NCI-H446 treated with DMSO at 0.1 percent for 48 hours (cell line): ENCODE measurements around the gene ARHGAP19.

Experiments used
- DNase-seq: peaks from one replicate; lab custom pipeline; 2025; lab: John Stamatoyannopoulos, UW

Gene ARHGAP19

DNA sequence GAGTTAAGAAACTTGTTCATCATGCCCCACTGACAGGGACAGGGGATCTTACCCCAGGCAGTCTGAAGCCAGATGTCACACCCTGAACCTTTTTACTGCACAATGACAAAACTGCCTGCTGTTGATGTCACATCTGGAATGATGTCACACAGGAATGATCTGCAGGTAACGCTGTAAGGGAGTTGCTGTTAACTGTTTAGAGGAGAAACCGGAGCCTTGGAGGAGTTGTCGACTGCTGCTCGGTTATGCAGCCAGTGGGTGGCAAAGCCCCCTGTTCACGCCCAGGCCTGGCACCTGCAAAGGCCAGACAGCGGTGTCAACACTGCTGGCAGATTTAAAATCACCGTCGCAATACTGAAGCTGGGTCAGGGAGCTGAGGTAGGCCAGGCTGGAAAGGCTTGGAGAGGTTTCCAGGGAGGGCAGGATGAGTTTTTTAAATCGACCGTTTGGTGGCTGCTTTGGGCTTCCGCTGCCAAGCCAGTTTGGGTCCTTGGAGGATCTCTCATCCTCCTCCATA is 96.7 kb downstream of the ARHGAP19 start:
- no peak for DNase-seq

DNA sequence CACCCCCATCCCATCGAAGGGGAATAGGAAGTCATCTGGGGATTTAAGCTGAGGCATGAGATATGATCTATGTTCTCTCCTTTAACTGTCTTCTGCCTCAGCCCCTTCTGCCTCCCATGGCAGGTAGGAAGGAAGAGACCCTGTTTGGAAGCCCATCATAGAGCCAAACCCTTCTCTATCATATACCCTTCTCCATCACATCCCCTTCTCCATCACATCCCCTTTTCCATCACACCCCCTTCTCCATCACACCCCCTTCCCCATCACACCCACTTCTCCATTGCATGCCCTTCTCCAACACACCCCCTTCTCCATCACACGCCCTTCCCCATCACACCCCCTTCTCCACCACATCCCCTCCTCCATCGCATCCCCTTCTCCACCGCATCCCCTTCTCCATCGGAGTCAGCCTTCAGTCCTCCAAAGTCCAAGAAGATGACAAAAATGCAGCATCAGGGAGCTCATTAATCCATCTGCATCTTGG is 99.4 kb downstream of the ARHGAP19 start:
- DNase-seq = no peak

DNA sequence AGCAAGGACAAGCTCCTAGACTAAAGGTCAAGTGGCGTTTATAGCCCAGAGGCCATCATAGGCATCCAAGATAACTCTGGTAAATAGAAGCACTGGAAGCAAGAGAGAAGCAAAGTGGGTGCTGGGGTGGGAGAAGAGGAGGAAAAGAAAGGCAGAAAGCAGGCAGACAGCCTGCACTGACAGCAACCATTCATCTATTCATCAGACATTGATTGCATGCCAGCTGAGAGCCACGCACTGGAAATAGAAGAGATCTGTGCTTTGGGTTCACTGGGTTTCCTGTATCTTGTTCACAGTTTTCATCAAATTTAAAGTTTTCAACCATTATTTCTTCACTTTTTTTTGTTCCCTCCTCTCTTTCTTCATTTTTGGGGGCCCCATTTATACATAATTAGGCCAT is 102.0 kb downstream of the ARHGAP19 start:
- no peak for DNase-seq

DNA sequence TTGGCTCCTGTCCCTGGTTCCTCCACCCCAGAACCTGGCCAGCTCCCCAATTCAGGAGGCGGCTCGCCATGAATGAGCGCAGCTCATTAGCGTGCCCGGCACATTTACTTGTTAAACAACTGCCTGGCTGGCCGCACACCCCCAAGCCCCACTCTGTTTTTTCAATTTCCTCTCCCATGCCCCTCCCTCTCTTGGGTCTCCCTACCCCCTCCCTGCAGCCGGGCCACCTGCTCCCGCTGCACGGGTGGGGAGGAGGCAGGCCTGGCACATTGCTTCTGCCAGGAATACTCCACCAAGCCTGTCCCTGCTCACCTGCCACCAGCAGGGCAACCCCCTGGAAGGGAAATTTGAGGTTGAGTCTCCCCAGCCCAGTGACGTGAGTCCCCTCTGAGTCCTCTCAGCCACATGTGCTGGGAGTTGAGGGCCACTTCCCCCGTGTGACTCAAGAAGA is 104.2 kb downstream of the ARHGAP19 start:
- no peak for DNase-seq

DNA sequence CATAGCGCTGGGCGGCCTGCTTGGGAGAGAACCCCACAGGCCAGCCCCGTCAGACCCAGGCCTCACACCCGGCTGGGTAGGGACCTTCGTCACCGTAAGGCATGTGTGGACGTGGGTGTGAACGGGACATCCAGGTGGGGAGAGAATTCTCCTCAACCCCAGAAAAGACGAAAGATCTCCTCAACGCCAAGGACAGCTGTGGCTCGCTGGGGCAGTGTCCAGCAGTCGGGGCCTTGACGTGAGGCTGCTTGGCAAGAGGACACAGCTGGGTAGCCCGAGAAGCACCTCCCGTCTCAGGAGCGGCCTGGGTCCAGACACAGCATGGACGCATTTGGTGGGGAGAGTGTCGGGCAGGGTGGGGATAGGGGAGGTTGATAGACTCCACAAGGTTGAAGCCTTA is 105.5 kb downstream of the ARHGAP19 start:
- no peak for DNase-seq

DNA sequence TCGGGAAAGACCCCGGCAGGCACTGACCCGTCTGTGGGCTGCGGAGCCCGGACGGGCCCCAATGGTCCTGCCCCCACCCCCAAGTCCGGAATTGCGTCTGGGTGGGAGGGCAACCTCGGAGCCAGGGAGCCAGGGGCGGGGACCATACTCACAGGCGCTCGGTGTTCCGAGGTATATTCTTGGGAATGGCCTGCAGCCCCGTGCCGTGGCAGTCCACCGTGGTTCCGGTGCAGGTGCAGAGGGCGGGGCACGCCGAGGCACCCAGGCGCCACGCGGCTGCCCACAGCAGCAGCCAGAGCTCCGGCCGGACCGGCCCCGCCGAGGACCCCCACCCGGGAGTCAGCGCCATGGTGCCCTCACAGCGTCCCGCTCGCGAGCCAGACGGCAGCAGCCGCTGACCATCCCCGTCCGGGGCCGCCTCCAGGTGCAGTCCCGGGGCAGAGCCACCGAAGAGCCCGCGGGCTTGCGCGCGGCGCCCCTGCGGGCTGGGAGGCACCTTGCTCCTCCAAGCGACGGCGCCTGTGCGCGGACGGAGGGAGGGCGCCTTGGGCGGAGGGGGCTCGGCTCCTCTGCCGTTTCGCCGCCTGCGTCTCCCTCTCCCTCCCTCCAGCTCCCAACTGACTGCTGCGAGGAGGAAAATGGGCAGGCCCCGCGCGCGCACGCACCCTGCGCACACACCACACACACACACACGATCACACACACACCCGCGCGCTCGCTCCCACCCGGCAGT is 106.9 kb downstream of the ARHGAP19 start, which contains the start of gene SLIT1:
SLIT1 (minus strand) TSS at position 634 of the 733 bp plus-strand sequence; CDS start at position 349, 285 bp downstream.
- no peak for DNase-seq

DNA sequence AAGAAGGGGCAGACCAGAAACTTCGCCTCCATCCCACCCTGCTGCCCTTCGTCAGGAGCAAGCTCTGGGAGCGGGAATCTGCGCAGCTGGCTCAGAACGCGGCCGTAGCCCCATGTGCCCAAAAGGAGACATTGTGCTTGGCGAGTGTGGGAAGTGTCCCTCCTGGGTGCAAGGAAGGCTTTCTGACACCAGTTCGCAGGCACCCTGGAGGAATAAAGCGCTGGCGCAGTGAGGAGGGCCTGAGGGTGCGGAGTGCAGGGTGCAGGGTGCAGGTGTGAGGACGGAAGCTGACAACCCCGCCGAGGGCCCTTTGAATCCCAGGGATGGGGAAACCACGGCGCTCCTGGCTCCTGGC is 107.5 kb downstream of the ARHGAP19 start:
- DNase-seq = no peak

DNA sequence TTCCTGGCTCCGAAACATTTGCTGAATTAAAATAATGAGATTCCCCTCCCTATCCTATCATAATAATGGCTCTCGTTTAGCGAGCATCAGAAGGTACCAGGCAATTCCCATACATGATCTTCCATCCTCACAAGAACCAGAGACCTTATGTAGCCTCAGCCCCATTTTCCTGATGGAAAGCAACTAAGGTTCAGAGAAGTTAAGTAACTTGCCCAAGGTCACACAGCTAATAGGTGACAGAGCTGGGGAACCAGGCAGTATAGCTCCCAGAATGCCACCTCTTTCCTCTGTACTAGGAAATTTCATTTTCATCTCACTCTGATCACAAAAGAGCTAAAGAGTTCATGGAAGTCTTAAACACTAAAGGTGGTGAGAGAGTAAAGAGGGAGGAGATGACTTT is 109.1 kb downstream of the ARHGAP19 start:
- DNase-seq = no peak

DNA sequence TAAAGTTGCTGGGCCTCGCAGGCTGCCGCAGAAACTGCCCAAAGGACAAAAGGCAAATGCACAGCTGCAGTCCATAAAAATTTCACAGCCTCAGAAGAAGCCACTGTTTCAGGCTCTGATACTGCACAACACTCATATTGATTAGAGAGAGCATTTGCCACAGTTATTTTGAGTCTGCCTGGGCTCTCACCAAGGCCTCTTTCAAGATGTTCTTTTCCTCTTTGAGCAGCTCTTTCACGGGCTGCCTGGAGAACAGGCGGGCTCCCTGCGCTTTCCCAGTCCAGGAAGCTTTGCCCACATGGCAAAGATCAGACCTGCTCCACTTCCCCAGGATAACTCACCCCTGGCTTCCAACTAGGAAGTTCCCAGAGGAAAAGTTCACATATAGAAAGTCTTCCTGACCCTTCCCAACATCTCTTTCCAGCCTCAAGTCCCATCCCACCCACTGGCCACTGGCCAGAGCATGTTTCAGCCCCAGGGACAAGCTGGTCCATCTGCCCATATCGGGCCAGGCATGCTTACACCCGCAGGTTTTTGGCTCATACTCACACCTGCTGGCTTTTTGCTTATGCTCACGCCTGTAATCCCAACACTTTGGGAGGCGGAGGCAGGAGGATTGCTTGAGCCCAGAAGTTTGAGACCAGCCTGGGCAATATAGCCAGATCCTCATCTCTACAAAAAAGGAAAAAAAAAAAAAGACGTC is 110.0 kb downstream of the ARHGAP19 start:
- DNase-seq = no peak

DNA sequence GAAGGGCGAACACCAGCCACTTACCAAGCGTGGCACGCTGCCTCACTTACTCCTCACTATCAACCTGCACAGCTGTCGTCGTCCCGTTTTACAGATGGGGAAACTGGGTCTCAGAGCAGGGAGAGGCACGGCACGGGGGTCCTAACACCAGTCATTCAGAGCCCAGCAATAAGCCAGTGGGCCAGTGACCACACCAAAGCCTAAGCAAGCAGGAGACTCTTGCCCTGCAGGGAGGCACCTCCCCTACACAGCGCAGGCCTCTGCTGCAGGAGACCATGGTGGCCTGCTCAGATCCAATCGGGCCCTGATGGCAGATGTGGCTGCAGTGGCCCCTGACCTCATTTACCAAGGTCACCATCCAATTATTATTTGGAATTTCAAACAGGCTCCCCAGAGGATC is 111.5 kb downstream of the ARHGAP19 start:
- DNase-seq = no peak

DNA sequence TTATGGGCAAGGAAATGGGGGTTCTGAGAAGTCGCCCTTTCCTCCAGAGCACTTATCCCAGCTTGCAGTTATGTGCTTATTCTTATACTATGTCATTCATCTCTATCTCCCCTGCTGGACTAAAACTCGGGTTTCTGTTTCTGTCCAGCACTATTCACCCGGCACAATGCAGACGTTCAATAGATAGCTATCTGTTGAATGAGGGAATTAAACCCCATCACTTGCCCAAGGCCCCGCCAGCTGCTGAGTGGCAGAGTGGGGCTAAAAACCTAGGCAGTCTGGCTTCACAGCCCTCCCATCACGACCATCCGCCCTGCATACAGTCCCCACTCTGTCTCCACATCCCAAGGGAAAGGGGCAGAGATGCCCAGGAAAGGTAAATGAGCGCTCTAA is 112.1 kb downstream of the ARHGAP19 start:
- no peak for DNase-seq

DNA sequence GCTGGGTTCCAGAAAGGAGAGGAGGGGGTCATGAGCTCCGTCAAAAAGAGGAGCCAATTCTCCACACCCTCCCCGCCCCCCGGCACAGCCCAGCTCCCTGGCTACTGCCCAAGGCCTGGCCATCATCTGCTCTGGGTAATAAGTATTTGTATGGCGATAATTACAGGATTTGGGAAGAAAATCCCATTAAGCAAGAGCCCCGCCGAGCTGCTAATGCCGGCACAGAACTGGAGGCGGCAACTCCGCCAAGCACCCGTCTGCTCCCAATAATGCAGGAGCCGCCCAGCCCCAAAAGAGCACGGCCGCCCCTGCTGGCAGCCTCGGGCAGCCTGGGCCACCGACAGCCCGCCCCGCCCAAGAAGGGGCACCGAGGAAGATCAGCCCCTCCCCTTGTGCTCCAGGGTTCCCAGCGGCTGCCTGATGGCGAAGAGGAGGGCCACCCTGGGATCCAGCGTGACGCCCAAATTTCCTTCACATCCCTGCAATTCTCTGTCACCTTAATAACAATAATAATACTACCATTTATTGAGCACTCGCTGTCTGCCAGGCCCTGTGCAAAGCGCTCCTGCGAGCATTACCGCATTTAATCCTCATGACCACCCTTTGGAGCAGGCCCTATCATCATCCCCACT is 112.6 kb downstream of the ARHGAP19 start:
- peak; percentile 67 for DNase-seq

DNA sequence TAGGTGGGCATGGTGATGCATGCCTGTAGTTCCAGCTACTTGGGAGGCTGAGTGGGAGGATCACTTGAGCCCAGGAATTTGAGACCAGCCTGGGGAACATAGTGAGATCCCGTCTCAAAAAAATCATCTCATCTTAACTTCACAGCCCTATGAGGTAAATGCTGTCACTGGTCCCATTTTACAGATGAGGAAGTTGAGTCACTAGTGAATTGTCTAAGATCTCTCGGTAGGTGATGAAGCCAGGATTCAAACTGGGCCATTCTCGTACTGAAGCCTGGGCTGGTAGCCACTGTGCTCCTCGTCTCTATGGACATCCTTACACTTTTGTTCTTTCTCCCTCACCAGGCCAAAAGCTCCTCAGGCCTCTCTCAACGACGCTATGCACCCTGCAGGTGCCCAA is 113.1 kb downstream of the ARHGAP19 start:
- no peak for DNase-seq

DNA sequence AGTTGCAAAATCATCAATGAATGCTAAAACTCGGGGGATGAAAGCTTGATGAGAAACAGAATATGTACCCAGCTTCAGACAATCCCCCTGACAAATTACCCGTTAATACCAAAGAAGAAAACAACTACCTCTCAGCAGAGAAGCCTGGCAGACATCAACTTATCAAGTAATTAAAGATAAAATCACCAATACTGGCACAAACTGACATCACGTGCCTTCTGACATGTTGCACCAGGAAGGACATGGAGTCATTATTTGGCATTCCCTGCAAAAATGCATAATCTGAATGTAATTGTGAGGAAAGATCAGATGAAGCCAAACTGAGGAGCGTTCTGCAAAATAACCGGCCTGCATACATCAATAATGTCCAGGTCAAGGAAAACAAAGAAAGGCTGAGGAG is 114.4 kb downstream of the ARHGAP19 start:
- no peak for DNase-seq

DNA sequence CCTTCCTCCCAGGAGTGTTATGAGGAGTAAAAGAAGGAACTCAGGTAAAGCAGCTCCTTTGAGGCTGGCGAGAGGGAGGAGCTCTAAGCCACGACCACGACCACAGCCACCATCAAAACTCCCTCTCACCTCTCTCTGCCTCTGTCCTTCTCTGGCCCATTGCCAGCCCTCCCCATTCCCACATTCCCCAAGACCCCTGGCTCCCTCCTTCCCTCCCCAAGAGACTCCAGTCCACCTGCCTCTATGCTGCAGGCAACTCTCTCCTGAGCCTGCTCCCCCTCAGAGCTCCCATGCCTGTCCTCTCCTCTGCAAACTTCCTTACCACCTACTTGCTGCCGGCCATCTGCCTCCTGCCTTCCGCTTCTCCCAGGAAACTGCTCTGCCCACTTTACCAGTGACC is 116.2 kb downstream of the ARHGAP19 start:
- DNase-seq = no peak

DNA sequence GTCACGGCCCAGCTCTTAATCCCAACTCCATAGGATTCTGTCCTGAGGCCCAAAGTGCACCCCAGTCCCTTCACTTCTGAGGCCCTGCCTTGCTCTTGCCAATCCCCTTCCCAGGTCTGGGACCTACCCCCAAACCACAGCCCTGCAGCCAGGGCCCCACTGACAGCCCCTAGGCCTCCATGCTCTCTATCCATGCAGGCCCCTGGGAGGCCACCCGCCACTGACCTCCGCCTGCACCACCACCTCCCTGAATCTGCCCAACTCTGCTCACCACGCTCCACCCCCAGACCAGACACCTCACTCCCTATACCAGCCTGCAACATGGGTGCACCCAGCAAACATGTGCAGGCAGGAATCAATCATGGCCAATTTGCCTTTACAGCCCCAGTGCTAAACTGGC is 116.9 kb downstream of the ARHGAP19 start:
- DNase-seq = no peak

DNA sequence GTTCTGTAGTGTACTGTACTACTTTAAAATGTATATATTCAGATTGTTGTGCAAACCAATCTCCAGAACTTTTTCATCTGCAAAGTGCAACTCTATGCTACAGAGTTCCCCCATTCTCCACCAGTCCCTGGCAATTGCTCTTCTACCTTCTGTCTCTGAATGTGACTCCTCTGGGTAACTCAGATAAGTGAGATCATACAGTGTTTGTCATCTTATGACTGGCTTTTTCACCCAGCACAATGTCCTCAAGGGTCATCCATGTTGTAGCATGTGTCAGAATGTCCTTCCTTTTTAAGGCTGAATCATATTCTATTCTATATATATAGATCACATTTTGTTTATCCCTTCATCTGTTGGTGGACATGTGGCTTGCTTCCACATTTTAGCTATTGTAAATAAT is 117.5 kb downstream of the ARHGAP19 start:
- no peak for DNase-seq

DNA sequence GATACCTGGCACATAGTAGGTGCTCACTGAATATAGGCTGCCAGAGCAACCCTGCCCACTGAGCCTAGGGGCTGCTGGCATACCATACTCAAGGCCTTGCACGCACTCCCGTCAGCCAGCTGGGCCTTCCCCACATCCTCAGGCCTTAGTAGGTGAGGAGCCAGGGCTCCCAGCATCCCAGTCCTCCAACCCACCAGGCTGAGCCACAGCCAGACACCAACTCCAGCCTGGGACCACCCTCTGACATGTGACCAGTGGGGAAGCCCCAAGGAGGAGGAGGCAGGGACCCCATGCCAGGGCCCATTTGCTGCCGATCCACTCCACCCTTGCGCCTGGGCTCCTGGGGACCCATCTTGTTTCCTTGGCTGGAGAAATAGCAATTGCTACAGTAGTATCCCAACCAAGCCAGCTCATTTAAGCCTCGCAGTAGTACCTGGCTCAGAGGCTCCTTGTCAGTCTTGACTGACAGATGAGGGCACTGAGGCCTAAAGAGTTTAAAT is 118.1 kb downstream of the ARHGAP19 start:
- no peak for DNase-seq

DNA sequence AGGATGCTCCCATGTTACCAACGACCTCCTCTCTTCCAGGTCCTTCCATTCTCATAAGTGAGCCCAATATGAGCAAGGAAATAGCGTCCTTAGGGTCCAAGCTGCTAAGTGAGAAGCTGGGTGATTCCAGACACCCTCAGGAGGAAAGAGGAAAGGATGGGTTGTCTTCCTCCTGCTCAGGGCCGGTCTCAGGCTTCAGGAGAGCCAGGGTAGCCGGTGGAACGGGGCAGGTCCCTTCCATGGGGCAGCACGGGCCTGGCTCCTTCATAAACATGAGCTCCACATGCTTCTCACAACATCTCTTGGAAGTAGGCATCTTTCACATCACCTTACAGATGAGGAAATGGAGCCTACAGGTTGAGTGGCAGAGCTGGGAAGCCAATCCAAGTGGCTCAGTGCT is 119.4 kb downstream of the ARHGAP19 start:
- DNase-seq = no peak
